Astrocyte of the spinal cord (primary cell): ENCODE data around the gene SP110.
"Not testable (repeated sequence)": the region's sequence is repeated elsewhere in the genome, so short reads cannot be mapped to it uniquely, and the experiment has no call there.

ENCODE experiments used
- DNase-seq: peaks from one replicate; pipeline ENCODE4 v3.0.0; 2011; ENCODE audit warnings: low read depth, low spot score
- H3K4me3 ChIP-seq: 2 replicates; pipeline ENCODE4 v1.5.1; 2011; ENCODE audit warnings: low read depth, mild to moderate bottlenecking, low read length, moderate library complexity
- CTCF ChIP-seq: IDR thresholded peaks from 2 replicates; pipeline ENCODE4 v1.5.1; 2012; ENCODE audit warnings: low read depth, mild to moderate bottlenecking, low read length, inconsistent platforms
- in situ Hi-C: cut with HindIII; loops from 2 replicates; pipeline ENCODE4 v1.10.0; 2017; ENCODE audit warnings: low sequenced_read_pairs

SP110 gene

GRCh38 chr2:230219419-230220331, at the start of gene SP110:
Gene SP110 (minus strand): TSS chr2:230219984. CDS start chr2:230216927, 3,057 bp downstream.
- in situ Hi-C loops, result no loop called here
- peak within 1 kb of the TSS; percentile 73 for H3K4me3 ChIP-seq
- DNase-seq, result peak; percentile 88
- no peak for TF ChIP-seq CTCF

GRCh38 chr2:230268606-230269243, 48.9 kb upstream of the SP110 start:
- in situ Hi-C loops, result no loop called here
- no peak for DNase-seq
- TF ChIP-seq CTCF, result no peak
- no peak overlapping the region for H3K4me3 ChIP-seq

- in situ Hi-C loops, result no loop called here
- TF ChIP-seq CTCF, result no peak
- H3K4me3 ChIP-seq, result no peak overlapping the region
- no peak for DNase-seq
Measured at GRCh38 chr2:230267556-230267955, 47.8 kb upstream of the SP110 start.

- no peak for DNase-seq
- in situ Hi-C loops, result no loop called here
- no peak overlapping the region for H3K4me3 ChIP-seq
- TF ChIP-seq CTCF, result no peak
Measured at GRCh38 chr2:230267059-230267458, 47.3 kb upstream of the SP110 start.

- no peak for TF ChIP-seq CTCF
- DNase-seq, result no peak
- in situ Hi-C loops, result no loop called here
- H3K4me3 ChIP-seq, result no peak overlapping the region
Measured at GRCh38 chr2:230266638-230267037, 46.9 kb upstream of the SP110 start.

- H3K4me3 ChIP-seq, in situ Hi-C loops, DNase-seq: not testable (repeated sequence)
Measured at GRCh38 chr2:230264945-230265344, 45.2 kb upstream of the SP110 start.

GRCh38 chr2:230262246-230262645, 42.5 kb upstream of the SP110 start:
- no peak overlapping the region for H3K4me3 ChIP-seq
- in situ Hi-C loops, result no loop called here
- DNase-seq, result no peak
- TF ChIP-seq CTCF, result no peak
